Keratinocyte (primary cell): ENCODE measurements around the gene EPHB1. TPM values are rescaled to one million over a fixed set of nuclear protein-coding genes. Genes with fewer than 3 reads are reported as not detected.

Experiments used
- DNase-seq: peaks from one replicate; pipeline ENCODE4 v3.0.0-alpha.2; 2011; ENCODE audit warnings: low read depth, missing footprints, low spot score
- FAIRE-seq: peaks from 2 replicates; lab custom pipeline; 2011; peaks lifted over from hg19 to GRCh38; lab: Jason Lieb, UNC
- H2AFZ ChIP-seq: 2 replicates; pipeline ENCODE4 v1.6.0; 2012; ENCODE audit warnings: low read length, control low read depth, inconsistent platforms; ENCODE audit not compliant: control insufficient read depth
- H3K27ac ChIP-seq: 2 replicates; pipeline ENCODE4 v1.5.1; 2011; ENCODE audit warnings: low read length; ENCODE audit not compliant: control insufficient read depth, insufficient read depth
- H3K27me3 ChIP-seq: 3 replicates; pipeline ENCODE4 v1.6.0; 2011; ENCODE audit warnings: low read length; ENCODE audit not compliant: control insufficient read depth, insufficient read depth; ENCODE audit errors: extremely low read depth
- H3K36me3 ChIP-seq, 2 experiments: 2 replicates in 1 of 2; 3 replicates in 1 of 2; pipeline ENCODE4 v1.5.1; 2011; ENCODE audit warnings: low read length in 2 of 2, mild to moderate bottlenecking in 1 of 2; ENCODE audit not compliant: control insufficient read depth in 2 of 2, insufficient read depth in 2 of 2; ENCODE audit errors: extremely low read depth in 1 of 2
- H3K4me1 ChIP-seq: 3 replicates; pipeline ENCODE4 v1.5.1; 2011; ENCODE audit warnings: low read length; ENCODE audit not compliant: control insufficient read depth, insufficient read depth; ENCODE audit errors: extremely low read depth
- H3K4me2 ChIP-seq: 3 replicates; pipeline ENCODE4 v1.6.0; 2011; ENCODE audit warnings: low read depth, low read length; ENCODE audit not compliant: control insufficient read depth, insufficient read depth; ENCODE audit errors: extremely low read depth
- H3K4me3 ChIP-seq, 3 experiments: fragments of 200-600 bp in 1 of 3; sonication (generic) in 1 of 3; 2 replicates in 2 of 3; 3 replicates in 1 of 3; pipeline ENCODE4 v1.5.1; 2011 to 2016; ENCODE audit warnings: low read length in 3 of 3, mild to moderate bottlenecking in 3 of 3, control low read depth in 2 of 3, inconsistent platforms in 1 of 3, low read depth in 1 of 3, mixed read lengths in 1 of 3, mixed run types in 1 of 3, moderate library complexity in 1 of 3; ENCODE audit not compliant: control insufficient read depth in 2 of 3, insufficient read depth in 2 of 3; ENCODE audit errors: extremely low read depth in 1 of 3
- H3K79me2 ChIP-seq: 2 replicates; pipeline ENCODE4 v1.6.0; 2012; ENCODE audit warnings: low read length; ENCODE audit not compliant: control insufficient read depth, insufficient read depth
- H3K9ac ChIP-seq: 3 replicates; pipeline ENCODE4 v1.6.0; 2011; ENCODE audit warnings: low read length; ENCODE audit not compliant: control insufficient read depth, insufficient read depth; ENCODE audit errors: extremely low read depth
- H3K9me1 ChIP-seq: 3 replicates; pipeline ENCODE4 v1.6.0; 2011; ENCODE audit warnings: low read length; ENCODE audit not compliant: control insufficient read depth, insufficient read depth; ENCODE audit errors: extremely low read depth
- H3K9me3 ChIP-seq: 2 replicates; pipeline ENCODE4 v1.5.1; 2012; ENCODE audit warnings: low read depth, low read length; ENCODE audit not compliant: control insufficient read depth
- H4K20me1 ChIP-seq: 3 replicates; pipeline ENCODE4 v1.6.0; 2011; ENCODE audit warnings: low read length; ENCODE audit not compliant: control insufficient read depth, insufficient read depth; ENCODE audit errors: extremely low read depth
- CTCF ChIP-seq, 3 experiments: IDR thresholded peaks in 1 of 3; conservative IDR thresholded peaks in 1 of 3; optimal IDR thresholded peaks in 1 of 3; 2 replicates in 2 of 3; 3 replicates in 1 of 3; pipeline versions ENCODE3 to v1.5.1; 2011; ENCODE audit warnings: low read length in 3 of 3, mild to moderate bottlenecking in 3 of 3, moderate library complexity in 2 of 3, control low read depth in 1 of 3, inconsistent platforms in 1 of 3; ENCODE audit not compliant: insufficient read depth in 2 of 3; ENCODE audit errors: extremely low read depth in 1 of 3
- EZH2 ChIP-seq: IDR thresholded peaks from one replicate; pipeline ENCODE4 v1.6.1; 2012; ENCODE audit warnings: inconsistent platforms, mild to moderate bottlenecking, low read length, moderate library complexity
- dilution Hi-C: fragments of 300-500 bp; cut with MboI; formaldehyde crosslinking; loops from one replicate; pipeline ENCODE4 v1.7.0; 2020; ENCODE audit warnings: low sequenced_read_pairs; ENCODE audit not compliant: extremely low pct_ligation_motif_present
- polyA plus RNA-seq, 5 experiments: library from polyadenylated mRNA; depleted of rRNA in 3 of 5; stranded (reverse) in 3 of 5; stranded (forward) in 1 of 5; unstranded in 1 of 5; fragments of >200 nt; gene quantifications; 1 replicate in 1 of 5; 2 replicates in 3 of 5; 3 replicates in 1 of 5; pipeline versions ENCODE4 v1.2.1 to v1.2.3, GENCODE V29; 2011 to 2012; ENCODE audit warnings: missing spikeins in 2 of 5, low read depth in 1 of 5, low replicate concordance in 1 of 5

The EPHB1 gene
- polyA plus RNA-seq, 1 donor (not counting 4 experiments of a cell fraction or from before 2014, with no cell fraction given), result 0.01 TPM

- TF ChIP-seq EZH2, result no peak
- no peak for TF ChIP-seq CTCF (optimal IDR thresholded peaks at IDR 0.05 in 1 of 3, IDR thresholded peaks at IDR 0.05 in 1 of 3, conservative IDR thresholded peaks at IDR 0.05 in 1 of 3; ENCODE audit: extremely low read depth in 1 of 3, insufficient read depth in 2 of 3, low read length in 3 of 3)
- FAIRE-seq, result no peak
Observed at GRCh38 chr3:135243616-135244015, 448.6 kb downstream of the EPHB1 start.

DNA sequence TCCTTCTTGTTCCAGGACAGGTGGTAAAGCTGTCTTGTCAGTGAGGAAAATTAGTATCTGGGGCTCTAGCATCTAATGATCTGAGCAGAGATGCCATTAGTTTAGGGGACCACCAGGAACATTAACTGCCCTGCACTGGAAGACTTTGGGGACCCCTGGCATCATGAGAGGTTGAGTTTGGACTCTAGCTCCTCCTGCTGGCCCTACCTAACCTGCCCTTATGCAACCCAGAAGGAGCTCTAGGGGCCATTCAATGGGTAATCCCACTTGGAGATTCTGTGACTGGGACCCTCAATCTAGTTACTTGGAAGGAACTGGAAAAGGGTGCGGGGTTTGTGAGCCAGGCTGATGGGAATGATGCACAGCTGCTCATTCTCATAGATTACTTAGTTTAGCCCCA, 451.0 kb downstream of the EPHB1 start:
- no peaks in the 10 kb centered on the region for H4K20me1 ChIP-seq
- H3K9me1 ChIP-seq, result no peaks in the 10 kb centered on the region
- no peak for FAIRE-seq
- TF ChIP-seq CTCF (optimal IDR thresholded peaks at IDR 0.05 in 1 of 3, IDR thresholded peaks at IDR 0.05 in 1 of 3, conservative IDR thresholded peaks at IDR 0.05 in 1 of 3; ENCODE audit: extremely low read depth in 1 of 3, insufficient read depth in 2 of 3, low read length in 3 of 3), result peak in 1 of 3 experiments; percentile 3
- TF ChIP-seq EZH2, result no peak
- H3K9ac ChIP-seq, result no peak overlapping the region
- H3K4me3 ChIP-seq, result no peak overlapping the region
- H3K36me3 ChIP-seq, result no peaks in the 10 kb centered on the region
- dilution Hi-C loops, result no loop called here
- no peaks in the 10 kb centered on the region for H3K4me1 ChIP-seq
- no peaks in the 10 kb centered on the region for H3K9me3 ChIP-seq
- H3K4me2 ChIP-seq, result no peak overlapping the region
- no peaks in the 10 kb centered on the region for H3K27me3 ChIP-seq
- H3K27ac ChIP-seq, result no peak overlapping the region
- no peak overlapping the region for H2AFZ ChIP-seq
- DNase-seq, result no peak
- H3K79me2 ChIP-seq, result no peaks in the 10 kb centered on the region

More at GRCh38 chr3:135243616-135244015, 448.6 kb downstream of the EPHB1 start:
- no peaks in the 10 kb centered on the region for H3K79me2 ChIP-seq
- no peak overlapping the region for H3K9ac ChIP-seq
- no peak overlapping the region for H2AFZ ChIP-seq
- no peaks in the 10 kb centered on the region for H3K36me3 ChIP-seq
- no peak overlapping the region for H3K27ac ChIP-seq
- no peaks in the 10 kb centered on the region for H4K20me1 ChIP-seq
- H3K9me1 ChIP-seq, result no peaks in the 10 kb centered on the region
- no peaks in the 10 kb centered on the region for H3K9me3 ChIP-seq
- H3K27me3 ChIP-seq, result no peaks in the 10 kb centered on the region
- no peak for DNase-seq
- H3K4me1 ChIP-seq, result no peaks in the 10 kb centered on the region
- no peak overlapping the region for H3K4me3 ChIP-seq
- no peak overlapping the region for H3K4me2 ChIP-seq
- dilution Hi-C loops, result no loop called here
